ENCODE measurements around the gene ATP2C1. TPM values are rescaled to one million over a fixed set of nuclear protein-coding genes. Genes with fewer than 3 reads are reported as not detected.

ATP2C1 gene
- total RNA-seq, 1 experiment from 2014 or later: 62.5 TPM

DNA sequence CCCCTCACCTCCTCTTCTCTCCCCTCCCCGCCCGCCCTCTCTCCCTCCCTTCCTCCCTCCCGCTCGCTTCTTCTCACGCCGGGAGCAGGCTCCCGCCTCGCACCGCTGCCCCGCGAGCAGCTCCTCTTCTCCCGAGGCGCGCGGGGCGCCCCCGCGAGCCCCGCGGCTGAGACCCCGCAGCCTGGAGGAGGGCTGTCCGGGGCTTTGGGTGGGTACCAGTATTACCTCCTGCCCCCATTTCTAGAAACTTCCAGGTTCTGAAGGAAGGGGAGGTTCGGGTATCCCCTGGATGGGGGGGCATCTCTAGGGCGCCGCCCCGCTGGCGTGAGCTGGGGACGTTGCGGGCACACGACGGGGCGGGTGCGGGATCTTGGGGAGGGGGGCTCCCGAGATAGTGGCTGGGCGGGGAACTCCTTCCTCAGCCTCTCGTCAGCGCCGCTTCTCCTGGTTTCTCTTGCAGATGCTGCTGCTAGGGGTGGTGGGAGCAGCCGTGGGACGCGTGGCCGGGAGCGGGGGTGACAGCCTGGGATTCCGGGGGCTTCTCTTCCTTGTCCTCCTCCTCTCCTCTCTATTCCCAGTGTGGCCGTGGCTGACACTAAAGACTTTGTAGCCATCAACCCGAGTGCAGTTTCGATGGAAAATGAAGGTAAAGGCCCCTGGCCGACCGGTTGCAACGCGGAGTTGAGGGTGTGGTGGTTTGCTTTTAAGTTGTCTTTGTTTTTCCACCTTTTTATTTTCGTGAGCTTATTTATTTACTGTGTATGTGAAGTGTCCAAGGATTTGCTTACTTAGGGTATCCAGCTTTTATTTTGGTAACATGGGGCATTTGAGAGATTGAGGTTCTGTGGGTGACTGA lies 474 bp downstream of the ATP2C1 start:
- DNase-seq (ENCODE audit: low read depth): peak; percentile 40

DNA sequence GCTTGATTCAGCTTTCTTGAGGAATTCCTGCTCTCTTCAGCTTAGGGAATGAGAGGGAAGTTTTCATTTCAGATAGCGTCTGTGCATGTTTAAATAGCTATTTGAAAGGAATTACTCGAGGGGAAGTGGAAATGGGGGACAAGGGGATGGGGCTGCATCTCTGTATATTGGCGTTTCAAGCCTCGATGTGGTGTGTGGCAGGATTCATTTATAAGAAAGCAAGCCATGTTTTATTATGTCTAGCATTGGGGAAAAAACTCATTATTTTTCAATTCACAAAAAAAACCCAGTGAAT lies 1.0 kb downstream of the ATP2C1 start:
- peak; percentile 8 for DNase-seq (ENCODE audit: low read depth)

DNA sequence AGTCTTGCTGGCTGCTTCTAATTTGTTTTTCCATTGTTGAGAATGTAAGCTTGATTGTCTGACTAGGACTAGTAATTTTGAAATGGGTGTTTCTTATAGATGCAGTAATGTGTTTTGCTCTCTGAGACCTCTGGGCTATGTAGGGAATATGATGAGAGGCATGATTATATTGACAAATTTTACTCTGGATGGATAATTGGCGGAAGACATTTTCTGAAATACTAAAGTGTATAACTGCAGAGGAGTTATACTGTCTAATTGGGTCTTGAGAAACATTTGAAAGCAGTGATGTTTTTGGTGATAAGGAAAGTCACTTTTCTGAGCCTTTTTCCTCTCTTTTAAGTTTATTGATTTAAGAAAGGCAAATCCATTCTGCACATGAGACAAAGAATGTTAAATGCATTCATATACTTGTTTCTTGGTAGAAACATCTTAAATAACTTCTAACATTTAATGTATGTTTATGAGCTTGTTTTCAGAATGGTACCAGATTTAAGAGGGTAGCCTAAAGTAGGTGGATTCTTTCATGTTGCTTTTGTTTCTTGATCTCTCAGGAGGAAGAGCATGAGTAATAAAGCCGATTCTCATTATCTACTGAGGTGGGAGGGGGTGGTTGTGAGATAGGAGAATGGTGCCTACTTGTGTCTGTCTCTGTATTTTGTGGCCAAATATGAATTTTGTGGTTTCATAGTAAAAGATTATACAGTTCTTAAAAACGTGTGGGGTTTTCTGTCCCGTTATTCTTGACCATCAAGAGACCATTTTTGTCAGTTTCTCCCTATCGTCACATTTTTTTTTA lies 2.0 kb downstream of the ATP2C1 start:
- DNase-seq (ENCODE audit: low read depth): peak; percentile 6

DNA sequence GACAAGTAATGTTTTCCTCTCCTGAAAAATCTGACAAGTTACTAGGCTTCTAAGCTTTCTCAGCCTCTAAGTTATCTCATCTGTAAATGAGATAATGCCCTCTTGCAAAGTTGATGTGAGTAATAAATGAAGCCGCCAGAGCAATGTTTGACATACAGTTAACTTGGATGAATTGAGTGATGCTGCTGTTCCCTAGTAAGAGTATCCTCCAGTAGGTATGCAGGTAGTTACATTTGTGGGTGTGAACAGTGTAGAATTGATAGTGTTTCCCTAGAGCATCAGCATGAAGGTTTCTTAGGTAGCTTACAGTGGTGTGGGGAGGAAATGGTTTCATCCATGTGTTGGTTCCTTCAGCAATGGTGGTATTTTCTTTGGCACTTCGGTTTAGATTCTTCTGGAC lies 3.4 kb downstream of the ATP2C1 start:
- DNase-seq (ENCODE audit: low read depth): no peak

DNA sequence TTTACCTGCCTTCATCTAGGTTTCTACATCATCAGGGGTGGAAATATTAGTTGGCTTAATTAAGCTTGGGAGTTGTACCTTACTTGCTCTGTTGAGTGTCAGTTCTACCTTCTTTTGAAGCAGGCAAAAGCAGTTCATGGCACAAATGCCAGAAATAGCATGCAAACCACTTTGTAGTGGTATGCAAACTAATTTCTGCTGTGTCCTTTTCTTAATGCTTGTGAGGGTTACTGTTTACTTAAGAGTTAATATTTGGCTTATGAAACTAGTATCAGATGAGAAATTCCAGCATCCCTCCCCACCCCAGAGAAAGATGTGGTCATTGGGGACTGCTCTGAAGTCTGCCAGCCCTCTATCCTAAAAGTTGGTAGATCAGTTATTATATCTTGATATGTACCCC lies 7.1 kb downstream of the ATP2C1 start:
- DNase-seq (ENCODE audit: low read depth): no peak

DNA sequence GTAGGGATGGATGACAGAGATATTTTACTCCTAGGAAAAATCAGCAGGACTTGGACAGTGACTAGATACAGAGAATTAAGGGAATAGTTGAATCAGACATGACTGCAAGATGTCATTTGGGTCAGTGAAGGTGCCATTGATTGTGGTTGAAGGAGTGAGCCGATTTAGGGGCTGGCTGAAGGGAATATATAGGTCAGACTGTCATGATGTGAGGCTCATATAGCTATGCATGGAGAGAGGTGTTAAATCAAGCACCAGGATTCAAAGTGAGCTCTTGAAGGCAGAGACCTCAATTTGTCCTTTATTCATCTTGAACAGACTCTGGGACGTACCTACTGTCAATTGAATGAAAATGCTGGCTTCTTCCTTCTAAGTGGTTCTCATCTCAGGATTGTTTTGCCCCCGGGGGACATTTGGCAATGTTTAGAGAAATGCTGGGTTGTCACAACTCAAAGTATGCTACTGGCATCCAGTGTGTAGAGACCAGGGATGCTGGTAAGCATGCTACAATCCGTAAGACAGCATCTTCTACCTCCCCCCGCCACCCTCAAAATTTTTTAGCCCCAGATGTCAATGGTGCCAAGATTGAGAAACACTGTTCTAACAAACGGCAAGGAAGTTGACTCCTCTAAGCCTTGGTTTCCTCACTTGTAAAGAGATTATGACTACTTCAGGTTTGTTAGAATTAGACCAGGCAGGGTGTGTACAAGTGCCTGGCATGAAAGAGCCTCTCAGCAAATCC lies 7.8 kb downstream of the ATP2C1 start:
- peak; percentile 50 for DNase-seq (ENCODE audit: low read depth)

DNA sequence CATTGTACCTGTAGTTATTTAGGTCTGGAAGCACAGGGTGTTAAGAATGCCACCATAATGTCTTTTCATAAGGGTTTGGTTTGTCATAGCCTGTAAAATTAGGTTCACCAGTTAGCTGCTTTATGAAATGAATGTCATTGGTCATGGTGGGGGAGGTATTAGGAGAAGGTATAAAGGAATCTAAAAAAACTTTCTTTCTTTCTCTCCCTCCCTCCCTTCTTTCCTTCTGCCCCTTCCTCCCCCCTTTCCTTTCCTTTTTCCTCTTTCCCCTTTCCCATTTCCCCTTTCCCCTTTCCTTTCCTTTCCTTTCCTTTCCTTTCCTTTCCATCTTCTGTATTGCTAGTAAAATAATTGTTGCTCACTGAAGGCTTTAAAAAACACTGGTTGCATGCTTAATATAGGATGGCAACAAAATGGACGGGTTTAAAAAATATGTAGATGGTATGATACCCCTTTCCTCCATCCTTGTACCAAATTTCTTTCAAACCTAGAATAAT lies 9.6 kb downstream of the ATP2C1 start:
- DNase-seq (ENCODE audit: low read depth): no peak

DNA sequence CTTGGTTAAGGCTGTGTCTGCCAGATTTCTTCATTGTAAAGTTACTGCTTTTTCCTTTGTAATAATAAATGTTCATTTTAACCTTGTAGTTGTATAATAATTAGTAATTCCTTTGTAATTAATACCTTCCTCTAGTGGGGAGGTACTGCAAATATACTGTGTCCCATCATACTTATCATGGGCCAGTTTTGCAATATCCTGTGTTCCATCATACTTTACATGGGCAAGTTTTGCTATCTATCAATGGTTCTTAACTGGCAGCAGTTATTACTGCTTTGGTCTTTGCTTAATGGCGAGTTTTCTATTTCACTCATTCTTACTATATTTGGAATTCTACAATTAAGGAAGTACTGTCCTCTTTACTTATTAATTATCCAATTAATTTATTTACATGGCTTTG lies 10.6 kb downstream of the ATP2C1 start:
- DNase-seq (ENCODE audit: low read depth): no peak

DNA sequence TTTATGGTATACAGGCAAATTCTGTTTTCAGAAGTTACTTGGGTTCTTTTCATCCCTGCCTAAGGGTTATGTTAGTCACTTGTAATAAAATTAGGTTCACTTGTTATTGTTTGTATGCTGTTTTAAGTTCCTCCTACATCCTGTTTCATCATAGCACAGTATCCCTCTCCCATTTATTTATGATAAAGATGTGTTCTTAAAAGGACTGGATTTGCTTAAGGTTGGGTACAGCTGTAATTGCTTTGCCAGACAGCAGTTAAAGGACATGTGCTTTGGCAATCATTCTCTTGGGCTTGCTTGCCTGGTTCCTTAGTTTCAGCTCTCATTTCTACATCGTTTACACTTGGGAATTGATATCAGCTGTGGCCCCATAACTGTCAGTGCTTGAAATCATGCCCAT lies 11.7 kb downstream of the ATP2C1 start:
- DNase-seq (ENCODE audit: low read depth): peak; percentile 41

DNA sequence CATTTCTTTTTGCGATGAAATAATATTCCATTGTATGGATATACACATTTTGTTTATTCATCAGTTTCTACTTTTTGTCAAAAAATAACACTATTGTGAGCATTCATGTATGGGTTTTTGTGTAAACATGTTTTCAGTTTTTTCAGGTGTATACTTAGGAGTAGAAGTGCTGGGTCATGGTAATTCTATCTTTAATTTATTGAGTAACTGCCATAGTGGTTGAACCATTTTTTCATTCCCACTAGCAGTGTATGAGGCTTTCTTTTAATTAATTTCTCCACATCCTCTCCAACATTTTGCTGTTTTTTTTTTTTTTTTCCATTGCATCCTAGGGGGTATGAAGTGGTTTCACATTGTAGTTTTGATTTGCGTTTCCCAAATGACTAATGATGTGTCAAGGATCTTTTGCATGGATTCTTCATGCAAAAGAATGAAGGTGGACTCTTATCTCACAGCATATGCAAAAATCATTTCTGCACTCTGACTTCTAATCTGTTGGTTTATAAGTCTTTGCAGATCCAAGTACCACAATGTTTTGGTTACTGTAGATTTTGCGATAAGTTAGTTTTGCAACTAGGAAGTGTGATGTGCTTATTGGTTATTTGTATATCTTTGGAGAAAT lies 12.6 kb downstream of the ATP2C1 start:
- peak; percentile 63 for DNase-seq (ENCODE audit: low read depth)

DNA sequence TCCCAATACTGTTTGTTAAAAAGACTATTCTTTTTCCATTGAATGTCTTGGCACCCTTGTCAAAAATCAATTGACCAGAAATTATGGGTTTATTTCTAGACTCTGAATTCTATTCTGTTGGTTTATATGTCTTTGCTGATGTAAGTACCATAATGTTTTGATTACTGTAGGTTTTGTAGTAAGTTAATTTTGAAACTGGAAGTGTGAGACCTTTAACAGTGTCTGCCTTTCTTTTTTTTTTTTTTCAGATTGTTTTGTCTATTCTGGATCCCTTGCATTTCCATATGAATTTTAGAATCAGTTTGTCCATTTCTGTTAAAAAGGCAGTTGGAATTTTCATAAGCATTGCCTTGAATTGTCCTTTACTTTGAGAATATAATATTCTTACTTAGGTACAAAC lies 13.6 kb downstream of the ATP2C1 start:
- no peak for DNase-seq (ENCODE audit: low read depth)

DNA sequence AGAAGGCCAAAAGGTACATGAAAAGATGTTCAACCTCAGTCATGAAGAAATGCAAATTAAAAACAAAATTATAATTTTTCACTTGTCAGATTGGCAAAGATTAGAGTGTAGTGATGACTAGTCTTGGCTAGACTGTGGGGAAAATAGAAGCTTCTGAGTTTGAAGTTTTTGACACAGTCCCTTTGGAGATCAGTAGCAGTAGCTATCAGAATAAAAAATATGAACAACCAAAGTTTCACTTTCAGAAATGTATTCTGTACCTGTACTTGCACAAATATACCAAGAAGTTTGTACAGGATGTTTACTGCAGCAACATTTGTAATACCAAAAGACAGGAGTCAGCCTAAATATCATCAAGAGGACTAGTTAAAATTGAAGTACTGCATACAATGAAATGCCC lies 14.1 kb downstream of the ATP2C1 start:
- no peak for DNase-seq (ENCODE audit: low read depth)

DNA sequence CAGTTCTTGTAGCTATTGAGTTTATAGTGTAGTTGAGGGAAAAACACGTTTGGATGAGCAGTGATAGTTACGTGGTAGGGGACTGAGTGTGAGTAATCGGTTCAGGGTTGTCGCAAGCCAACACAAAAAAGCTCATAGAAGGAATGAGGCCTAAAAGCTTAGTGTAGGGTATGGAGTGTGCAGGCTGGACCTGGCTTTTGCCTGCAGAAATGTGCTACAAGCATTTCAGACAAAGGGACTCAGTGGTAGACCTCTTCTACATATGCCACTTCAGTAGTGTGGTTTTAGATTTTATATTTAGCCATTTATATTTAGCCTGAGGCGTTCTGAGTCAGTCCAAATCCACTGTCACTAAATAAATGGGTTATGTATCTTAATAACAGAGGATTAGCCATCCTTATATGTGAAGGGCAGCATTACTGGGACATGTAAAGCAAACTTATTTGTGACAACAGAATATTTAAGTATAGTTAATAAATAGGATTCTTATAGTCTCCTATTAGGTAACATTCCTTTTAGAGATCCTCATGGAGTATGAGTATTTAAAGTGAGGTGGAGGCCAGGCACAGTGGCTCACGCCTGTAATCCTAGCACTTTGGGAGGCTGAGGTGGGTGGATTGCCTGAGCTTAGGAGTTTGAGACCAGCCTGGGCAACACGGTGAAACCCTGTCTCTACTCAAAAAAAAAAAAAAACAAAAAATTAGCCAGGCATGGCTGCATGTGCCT lies 21.8 kb downstream of the ATP2C1 start:
- peak; percentile 82 for DNase-seq (ENCODE audit: low read depth)

DNA sequence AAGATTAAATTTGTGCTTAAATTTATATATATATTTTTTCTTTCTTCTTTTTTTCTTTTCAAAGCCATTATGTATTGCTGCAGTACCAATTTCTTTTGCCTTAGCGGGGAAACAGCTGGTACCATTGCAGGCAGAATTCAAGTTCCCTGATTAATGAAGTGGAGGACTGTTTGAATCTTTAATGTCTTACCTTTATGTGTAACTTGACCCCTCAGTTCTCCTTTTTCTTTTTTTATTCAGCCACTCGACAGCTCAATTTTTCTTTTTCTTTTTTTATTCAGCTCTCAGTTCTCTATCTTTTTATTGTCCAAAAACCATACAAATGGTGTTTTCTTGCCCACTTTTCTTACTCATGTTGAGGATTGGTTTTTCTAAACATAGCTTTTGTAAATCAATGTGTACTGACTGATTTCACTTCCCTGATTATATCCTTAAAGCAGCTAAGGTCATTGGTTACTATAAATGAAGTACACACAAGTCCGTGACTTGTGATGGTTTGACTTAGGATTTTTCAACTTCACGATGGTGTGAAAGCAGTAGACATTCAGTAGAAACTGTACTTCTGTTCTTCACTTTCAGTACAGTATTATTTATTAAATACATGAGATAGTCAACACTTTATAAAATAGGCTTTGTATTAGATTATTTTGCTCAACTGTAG lies 22.8 kb downstream of the ATP2C1 start:
- DNase-seq (ENCODE audit: low read depth): no peak

DNA sequence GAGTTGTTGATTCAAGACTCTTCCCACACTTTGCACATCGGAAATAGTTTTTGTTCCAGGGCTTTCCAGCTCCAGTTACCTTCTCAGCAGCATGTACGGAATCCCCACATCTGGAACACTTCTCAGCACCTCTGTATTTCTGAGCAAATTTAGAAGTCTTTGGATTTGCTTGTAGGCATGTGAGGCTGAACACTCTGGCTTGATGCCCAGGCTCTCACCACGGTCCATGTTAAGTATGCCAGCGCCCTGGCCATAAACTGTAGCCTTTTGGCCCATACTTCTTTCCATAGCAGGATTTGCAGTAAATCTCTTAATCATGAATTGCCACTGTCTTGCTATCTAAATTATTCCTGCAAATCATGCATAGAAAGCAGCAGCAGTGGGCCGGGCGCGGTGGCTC lies 24.4 kb downstream of the ATP2C1 start:
- no peak for DNase-seq (ENCODE audit: low read depth)

DNA sequence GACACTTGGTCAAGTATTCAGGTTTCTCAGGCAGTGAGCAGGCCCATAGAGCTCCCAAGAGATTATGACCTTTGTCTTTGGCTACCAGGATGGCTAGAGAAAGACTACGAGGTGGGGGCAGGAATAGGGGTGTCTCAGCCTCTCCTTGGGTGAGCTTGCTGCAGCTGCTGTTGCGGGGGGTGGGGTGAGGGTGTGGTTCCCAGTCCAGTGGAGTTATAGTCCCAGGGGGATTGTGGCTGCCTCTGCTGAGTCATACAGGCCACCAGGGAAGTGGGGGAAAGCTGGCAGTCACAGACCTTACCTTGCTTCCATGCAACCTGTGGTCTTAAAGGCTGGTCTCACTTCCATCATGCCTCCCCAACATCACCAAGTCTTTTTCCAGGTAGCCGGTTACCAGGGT lies 31.7 kb downstream of the ATP2C1 start:
- DNase-seq (ENCODE audit: low read depth): peak; percentile 87

DNA sequence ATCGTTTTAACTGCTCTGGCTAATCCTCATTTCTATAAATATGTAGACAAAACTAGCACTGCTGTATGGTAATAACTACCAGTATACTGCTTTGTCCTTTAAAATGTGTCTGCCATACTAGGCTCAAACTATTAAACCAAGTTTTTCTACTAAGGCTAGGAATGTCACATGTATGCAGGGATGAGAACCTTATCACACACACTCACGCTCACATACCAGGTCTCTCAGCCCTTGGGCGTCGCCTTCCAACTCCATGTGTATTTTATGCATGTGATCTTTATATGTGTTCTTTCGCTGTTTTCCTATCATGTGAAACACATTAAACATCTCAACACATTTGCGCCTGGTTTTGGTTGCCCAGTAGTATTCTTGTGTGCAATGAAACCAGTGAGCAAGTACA lies 32.6 kb downstream of the ATP2C1 start:
- no peak for DNase-seq (ENCODE audit: low read depth)

DNA sequence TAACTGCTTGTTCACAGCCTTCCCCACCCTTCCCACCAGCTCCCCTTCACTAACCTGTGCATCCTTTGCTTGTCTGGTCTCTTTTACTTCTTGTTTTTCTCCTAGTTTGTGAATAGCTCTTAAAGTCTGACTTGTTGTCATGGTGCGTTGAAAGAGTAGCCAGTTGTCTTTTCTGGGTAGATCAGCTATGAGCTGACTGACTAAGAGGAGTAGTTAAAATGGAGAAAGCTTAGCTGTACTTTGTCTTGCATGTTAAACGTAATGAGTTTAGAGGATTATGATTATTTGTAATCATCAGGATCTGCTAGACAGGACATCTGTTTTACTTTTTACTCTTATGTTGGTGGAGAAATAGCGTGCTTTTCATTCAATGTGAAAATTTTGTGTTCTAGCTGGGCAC lies 35.9 kb downstream of the ATP2C1 start:
- DNase-seq (ENCODE audit: low read depth): no peak

DNA sequence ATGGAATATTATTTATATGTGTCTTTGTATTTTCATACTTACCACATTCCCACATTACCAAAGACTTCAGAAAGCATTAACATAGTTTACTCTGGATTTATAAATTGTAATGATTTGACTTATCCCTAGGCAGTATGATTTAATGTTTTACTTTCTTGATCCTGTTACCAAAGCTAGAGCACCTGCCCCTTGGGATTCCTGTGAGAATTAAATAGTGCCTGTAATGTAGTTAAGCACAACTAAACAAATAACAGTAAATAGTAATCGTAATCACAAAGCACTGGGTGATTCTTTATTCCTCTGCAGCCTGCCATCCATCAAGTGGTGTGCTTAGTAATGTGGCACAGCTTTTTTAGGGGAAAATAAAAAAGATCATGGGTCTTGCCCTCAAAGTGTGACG lies 39.1 kb downstream of the ATP2C1 start:
- DNase-seq (ENCODE audit: low read depth): no peak

DNA sequence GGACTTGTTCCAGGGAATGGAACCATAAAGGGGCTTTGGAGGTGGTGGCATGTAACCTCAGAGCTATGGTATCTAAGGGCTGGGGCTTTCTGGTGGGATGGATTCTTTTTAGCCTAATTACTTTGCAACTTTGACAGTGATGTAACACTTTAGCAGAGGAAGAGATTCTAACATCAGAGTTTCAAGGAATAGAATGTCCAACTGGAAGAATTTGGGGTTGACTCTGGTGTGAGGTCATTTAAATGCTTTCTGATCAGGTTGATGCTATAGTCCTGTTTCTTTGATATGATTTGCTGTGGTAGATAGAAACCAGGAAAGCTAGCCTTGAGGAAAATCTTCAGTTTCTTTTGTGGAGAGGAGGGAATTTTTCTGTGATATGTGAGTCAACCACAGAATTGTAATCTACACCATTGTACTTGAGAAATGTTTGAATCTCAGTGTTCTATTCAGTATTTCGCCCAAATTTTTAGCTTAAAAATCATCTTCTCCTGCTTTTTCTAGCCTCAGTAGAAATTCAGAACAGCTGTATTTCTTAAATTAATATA lies 40.0 kb downstream of the ATP2C1 start:
- peak; percentile 37 for DNase-seq (ENCODE audit: low read depth)

Data from RPMI7951 (cell line).